Fibroblast of lung (primary cell): Measurements from ENCODE around the gene PRCC. TPM values are rescaled to one million over a fixed set of nuclear protein-coding genes. Genes with fewer than 3 reads are reported as not detected.

Source experiments
- DNase-seq, 2 donors: peaks; one replicate each; pipeline versions ENCODE4 v3.0.0 to v3.0.0-alpha.2; 2010; ENCODE audit warnings: low read depth in 2 of 2
- H2AFZ ChIP-seq: 2 replicates; pipeline ENCODE4 v1.5.1; 2012; ENCODE audit warnings: low read length, control low read depth, inconsistent platforms
- H3K27ac ChIP-seq: 2 replicates; pipeline ENCODE4 v1.5.1; 2011; ENCODE audit warnings: low read length, control low read depth; ENCODE audit not compliant: insufficient read depth
- H3K27me3 ChIP-seq: 2 replicates; pipeline ENCODE4 v1.5.1; 2011; ENCODE audit warnings: mild to moderate bottlenecking, low read length; ENCODE audit not compliant: control insufficient read depth, insufficient read depth
- H3K36me3 ChIP-seq: 2 replicates; pipeline ENCODE4 v1.5.1; 2011; ENCODE audit warnings: low read length; ENCODE audit not compliant: control insufficient read depth, insufficient read depth
- H3K4me1 ChIP-seq: 2 replicates; pipeline ENCODE4 v1.5.1; 2011; ENCODE audit warnings: low read length; ENCODE audit not compliant: control insufficient read depth, insufficient read depth; ENCODE audit errors: extremely low read depth
- H3K4me2 ChIP-seq: 2 replicates; pipeline ENCODE4 v1.5.1; 2011; ENCODE audit warnings: low read length, control low read depth; ENCODE audit not compliant: insufficient read depth; ENCODE audit errors: extremely low read depth
- H3K4me3 ChIP-seq, 4 experiments: fragments of 200-600 bp in 1 of 4; sonication (generic) in 1 of 4; replicated peaks in 1 of 4; 2 replicates each; pipeline ENCODE4 v1.5.1; 2011 to 2016; ENCODE audit warnings: low read length in 4 of 4, low read depth in 3 of 4, mild to moderate bottlenecking in 3 of 4, control low read depth in 2 of 4, inconsistent platforms in 1 of 4, mixed read lengths in 1 of 4; ENCODE audit not compliant: insufficient read depth in 1 of 4; ENCODE audit errors: control extremely low read depth in 1 of 4
- H3K79me2 ChIP-seq: 2 replicates; pipeline ENCODE4 v1.5.1; 2012; ENCODE audit warnings: mild to moderate bottlenecking, low read length, inconsistent platforms; ENCODE audit not compliant: control insufficient read depth, insufficient read depth
- H3K9ac ChIP-seq: 2 replicates; pipeline ENCODE4 v1.5.1; 2011; ENCODE audit warnings: mild to moderate bottlenecking, low read length, control low read depth; ENCODE audit not compliant: insufficient read depth
- H3K9me3 ChIP-seq: 2 replicates; pipeline ENCODE4 v1.5.1; 2012; ENCODE audit warnings: low read depth, low read length; ENCODE audit not compliant: control insufficient read depth, insufficient read depth
- H4K20me1 ChIP-seq: 2 replicates; pipeline ENCODE4 v1.5.1; 2011; ENCODE audit warnings: low read length; ENCODE audit not compliant: control insufficient read depth, insufficient read depth; ENCODE audit errors: extremely low read depth
- EZH2 ChIP-seq: IDR thresholded peaks from 2 replicates; pipeline ENCODE4 v1.5.1; 2012; ENCODE audit warnings: low read length, control low read depth, mild to moderate bottlenecking; ENCODE audit errors: missing control alignments
- polyA plus RNA-seq, 2 donors: library from polyadenylated mRNA; depleted of rRNA in 1 of 2; stranded (reverse) in 1 of 2; unstranded in 1 of 2; fragments of >200 nt; gene quantifications; 2 replicates each; pipeline ENCODE4 v1.2.1, GENCODE V29; 2011 to 2012; ENCODE audit warnings: missing spikeins in 1 of 2
- total RNA-seq: library from RNA; depleted of rRNA; stranded (reverse); fragments of >200 nt; gene quantifications from 2 replicates; pipeline ENCODE4 v1.2.1, GENCODE V29; 2014
- TF ChIP-seq, protein P1 (sequence below), 2 donors: IDR thresholded peaks in 1 of 2; conservative IDR thresholded peaks in 1 of 2; 1 replicate in 1 of 2; 2 replicates in 1 of 2; pipeline ENCODE4 v1.5.1; 2011 to 2012; ENCODE audit warnings: low read length in 2 of 2, control low read depth in 1 of 2, inconsistent platforms in 1 of 2, low read depth in 1 of 2, mild to moderate bottlenecking in 1 of 2

Gene PRCC
- total and polyA plus RNA-seq, 2 donors (not counting 1 experiment from before 2014, with no cell fraction given), result 13.2 to 52.0 TPM

DNA sequence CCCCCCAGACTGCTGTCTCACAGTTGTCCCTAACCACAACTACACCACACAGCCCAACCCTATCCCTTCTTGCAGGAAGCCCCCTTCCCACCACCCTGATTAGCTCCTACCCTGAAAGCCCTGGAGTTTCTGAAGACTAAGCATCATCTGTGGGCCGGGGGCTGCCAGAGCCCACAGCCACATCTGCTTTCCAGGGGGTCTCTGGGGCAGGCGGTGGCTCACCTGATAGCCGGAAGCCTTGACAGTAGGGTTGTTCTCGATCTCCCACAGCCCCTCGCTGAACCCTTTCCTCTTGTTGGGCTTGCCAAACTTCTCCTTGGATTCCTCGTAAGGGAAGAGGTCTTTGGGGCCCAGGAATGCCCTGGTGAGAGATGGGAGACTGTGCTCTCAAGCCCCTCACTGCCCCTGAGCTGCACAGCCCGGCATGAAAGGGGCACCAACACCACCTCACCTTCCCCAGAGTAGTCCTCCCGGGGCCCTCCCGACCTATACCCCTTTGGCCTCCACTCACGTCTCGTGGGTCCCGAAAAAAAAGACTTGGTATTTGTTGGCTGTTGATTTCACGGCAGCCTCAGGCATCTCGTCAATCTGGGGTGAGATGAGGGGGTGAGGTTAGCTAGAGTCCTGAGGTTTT, 22.4 kb upstream of the PRCC start:
- H3K4me1 ChIP-seq, result peaks cover 38% of the 10 kb centered on the region
- H4K20me1 ChIP-seq, result no peaks in the 10 kb centered on the region
- H3K4me3 ChIP-seq, result no peak overlapping the region
- no peaks in the 10 kb centered on the region for H3K9me3 ChIP-seq
- peaks cover 66% of the 10 kb centered on the region for H3K79me2 ChIP-seq
- no peak overlapping the region for H2AFZ ChIP-seq
- H3K9ac ChIP-seq, result no peak overlapping the region
- no peak overlapping the region for H3K4me2 ChIP-seq
- peaks cover 20% of the 10 kb centered on the region for H3K36me3 ChIP-seq
- peak overlapping the region; percentile 100 for H3K27ac ChIP-seq
- H3K27me3 ChIP-seq, result no peaks in the 10 kb centered on the region
- TF ChIP-seq EZH2, result no peak
- TF ChIP-seq, protein P1, sequence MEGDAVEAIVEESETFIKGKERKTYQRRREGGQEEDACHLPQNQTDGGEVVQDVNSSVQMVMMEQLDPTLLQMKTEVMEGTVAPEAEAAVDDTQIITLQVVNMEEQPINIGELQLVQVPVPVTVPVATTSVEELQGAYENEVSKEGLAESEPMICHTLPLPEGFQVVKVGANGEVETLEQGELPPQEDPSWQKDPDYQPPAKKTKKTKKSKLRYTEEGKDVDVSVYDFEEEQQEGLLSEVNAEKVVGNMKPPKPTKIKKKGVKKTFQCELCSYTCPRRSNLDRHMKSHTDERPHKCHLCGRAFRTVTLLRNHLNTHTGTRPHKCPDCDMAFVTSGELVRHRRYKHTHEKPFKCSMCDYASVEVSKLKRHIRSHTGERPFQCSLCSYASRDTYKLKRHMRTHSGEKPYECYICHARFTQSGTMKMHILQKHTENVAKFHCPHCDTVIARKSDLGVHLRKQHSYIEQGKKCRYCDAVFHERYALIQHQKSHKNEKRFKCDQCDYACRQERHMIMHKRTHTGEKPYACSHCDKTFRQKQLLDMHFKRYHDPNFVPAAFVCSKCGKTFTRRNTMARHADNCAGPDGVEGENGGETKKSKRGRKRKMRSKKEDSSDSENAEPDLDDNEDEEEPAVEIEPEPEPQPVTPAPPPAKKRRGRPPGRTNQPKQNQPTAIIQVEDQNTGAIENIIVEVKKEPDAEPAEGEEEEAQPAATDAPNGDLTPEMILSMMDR (conservative IDR thresholded peaks at IDR 0.05 in 1 of 2, IDR thresholded peaks at IDR 0.05 in 1 of 2; ENCODE audit: low read depth in 1 of 2, low read length in 2 of 2), result no peak
- no peak for DNase-seq

DNA sequence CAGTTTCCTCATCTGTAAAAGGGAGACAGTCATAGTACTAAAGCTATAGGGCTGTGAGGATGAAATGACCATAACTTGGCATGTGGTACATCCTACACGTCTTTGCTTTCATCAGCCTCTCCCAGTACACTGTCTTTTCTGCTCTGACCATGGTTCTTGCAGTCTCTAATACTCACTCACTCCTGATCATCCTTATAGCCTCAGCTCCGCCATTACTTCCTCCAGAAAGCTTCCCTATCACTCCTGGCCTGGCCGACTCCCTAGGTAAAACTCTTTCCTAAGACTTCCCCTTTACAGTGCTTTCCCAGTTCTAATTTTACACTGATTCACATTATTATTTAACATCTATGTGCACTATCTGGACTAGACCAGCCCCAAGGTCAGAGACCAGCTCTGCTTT, 21.5 kb upstream of the PRCC start:
- peaks cover 38% of the 10 kb centered on the region for H3K4me1 ChIP-seq

GRCh38 chr1:156746406-156746727, 21.0 kb upstream of the PRCC start:
- H3K27ac ChIP-seq, result peak overlapping the region; percentile 100
- no peak overlapping the region for H2AFZ ChIP-seq
- peak overlapping the region; percentile 98 for H3K4me2 ChIP-seq
- no peaks in the 10 kb centered on the region for H3K27me3 ChIP-seq
- no peak for DNase-seq
- peak overlapping the region; percentile 36 to 85 (median 50) for H3K4me3 ChIP-seq
- no peaks in the 10 kb centered on the region for H3K9me3 ChIP-seq
- peaks cover 72% of the 10 kb centered on the region for H3K79me2 ChIP-seq
- H3K4me1 ChIP-seq, result peaks cover 37% of the 10 kb centered on the region
- H3K36me3 ChIP-seq, result peaks cover 17% of the 10 kb centered on the region
- H3K9ac ChIP-seq, result peak overlapping the region; percentile 96
- TF ChIP-seq, protein P1 (conservative IDR thresholded peaks at IDR 0.05 in 1 of 2, IDR thresholded peaks at IDR 0.05 in 1 of 2; ENCODE audit: low read depth in 1 of 2, low read length in 2 of 2), result no peak
- no peak for TF ChIP-seq EZH2
- H4K20me1 ChIP-seq, result no peaks in the 10 kb centered on the region

More for the DNA sequence above, 21.5 kb upstream of the PRCC start:
- H3K27ac ChIP-seq, result peak overlapping the region; percentile 100
- no peak overlapping the region for H2AFZ ChIP-seq
- H3K4me2 ChIP-seq, result peak overlapping the region; percentile 98
- H3K4me3 ChIP-seq, result peak overlapping the region in 3 of 4 experiments; percentile 49 to 85 (median 50)
- no peak for DNase-seq
- no peaks in the 10 kb centered on the region for H3K27me3 ChIP-seq
- H3K9me3 ChIP-seq, result no peaks in the 10 kb centered on the region
- no peaks in the 10 kb centered on the region for H4K20me1 ChIP-seq
- TF ChIP-seq, protein P1 (conservative IDR thresholded peaks at IDR 0.05 in 1 of 2, IDR thresholded peaks at IDR 0.05 in 1 of 2; ENCODE audit: low read depth in 1 of 2, low read length in 2 of 2), result no peak
- H3K36me3 ChIP-seq, result peaks cover 17% of the 10 kb centered on the region
- H3K9ac ChIP-seq, result peak overlapping the region; percentile 96
- peaks cover 68% of the 10 kb centered on the region for H3K79me2 ChIP-seq
